Ramos (cell line): ENCODE data around the gene TRIM44.
"Not testable (repeated sequence)": the region's sequence is repeated elsewhere in the genome, so short reads cannot be mapped to it uniquely, and the experiment has no call there.

Experiments used
- in situ Hi-C: fragments of 300-500 bp; cut with MboI; formaldehyde crosslinking; loops from one replicate; pipeline ENCODE4 v1.14.3; 2022; ENCODE audit warnings: low sequenced_read_pairs; ENCODE audit not compliant: unreplicated experiment

Gene TRIM44

DNA sequence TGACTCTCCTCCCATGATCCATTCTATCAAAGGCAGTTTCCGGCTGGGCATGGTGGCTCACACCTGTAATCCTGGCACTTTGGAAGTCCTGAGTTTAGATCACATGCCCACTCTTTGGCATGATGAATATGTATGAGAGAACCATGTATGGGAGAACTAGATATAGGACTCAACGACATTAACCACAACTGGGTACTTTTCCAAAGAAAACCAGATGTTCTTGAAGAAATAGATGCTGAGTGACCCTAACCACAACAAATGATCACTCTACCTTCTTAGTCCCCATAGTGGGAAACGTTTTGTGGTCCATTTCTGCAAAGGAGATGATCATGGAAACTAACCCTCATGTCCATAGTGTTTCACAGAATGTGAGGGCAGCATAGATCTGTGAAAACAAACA, 30.7 kb upstream of the TRIM44 start:
- in situ Hi-C loops, result no loop called here

DNA sequence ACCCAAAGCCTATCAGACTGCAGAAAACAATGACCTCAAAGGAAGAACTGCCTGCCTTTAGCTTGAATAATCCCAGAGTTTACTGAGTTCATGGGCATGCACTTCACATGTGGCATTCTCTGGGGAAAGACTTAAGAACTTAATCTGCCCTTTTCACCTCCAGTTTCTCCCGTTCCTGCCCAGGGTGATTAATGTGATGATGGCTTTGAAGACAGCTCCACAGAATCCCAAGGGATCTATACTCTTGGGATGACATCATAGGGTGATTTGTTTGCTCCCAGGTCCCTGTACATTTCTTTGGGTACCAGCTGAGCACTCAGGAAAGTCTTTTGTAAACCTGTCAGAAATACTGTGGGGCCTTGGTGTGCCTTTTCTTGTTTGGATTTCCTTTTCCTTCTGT, 30.3 kb upstream of the TRIM44 start:
- in situ Hi-C loops, result no loop called here

DNA sequence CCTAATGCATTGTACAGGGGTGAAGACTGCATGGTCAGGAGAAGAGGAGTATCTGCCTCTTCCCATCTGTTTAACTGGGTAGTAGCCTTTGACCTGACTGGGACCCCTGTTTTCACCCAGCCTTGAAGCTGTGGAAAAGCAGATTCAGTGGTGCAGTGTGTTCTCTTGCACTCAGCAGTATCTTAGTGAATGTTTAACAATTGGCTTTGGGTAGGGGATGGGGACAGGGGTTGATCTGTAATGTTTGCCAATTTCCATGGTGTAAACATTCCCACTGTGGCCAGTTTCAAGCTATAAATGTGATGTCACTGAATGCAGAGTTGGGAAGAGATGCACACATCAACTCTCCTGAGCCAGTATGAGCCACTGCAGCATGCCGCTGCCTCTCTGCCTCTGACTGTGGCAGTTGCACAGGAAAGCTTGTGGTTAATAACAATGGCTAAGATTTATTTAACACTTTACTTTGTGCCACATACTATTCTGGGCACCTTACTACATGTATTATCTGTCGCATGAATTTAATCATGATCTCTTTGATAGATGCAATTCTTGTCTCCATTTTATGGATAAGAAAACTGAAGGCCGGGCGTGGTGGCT, 28.6 kb upstream of the TRIM44 start:
- in situ Hi-C loops, result no loop called here

DNA sequence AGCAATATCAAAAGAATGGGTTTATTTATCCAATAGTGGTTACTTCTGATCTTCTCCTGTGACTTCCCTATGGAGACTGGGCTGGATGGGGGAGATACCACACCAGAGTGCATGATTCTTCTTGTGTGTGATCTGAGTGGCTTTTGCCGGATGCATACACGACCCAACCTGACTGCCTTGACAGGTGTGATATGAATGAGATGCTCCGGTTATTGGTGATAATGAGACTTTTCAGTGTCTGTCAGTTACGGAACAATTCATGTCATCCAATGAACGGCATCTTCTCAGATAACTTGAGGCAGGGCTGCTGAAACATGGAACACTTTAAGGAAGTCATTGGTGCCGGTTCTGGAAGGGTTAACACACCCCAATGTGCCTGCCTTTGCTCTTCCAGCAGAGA, 26.6 kb upstream of the TRIM44 start:
- in situ Hi-C loops, result no loop called here

DNA sequence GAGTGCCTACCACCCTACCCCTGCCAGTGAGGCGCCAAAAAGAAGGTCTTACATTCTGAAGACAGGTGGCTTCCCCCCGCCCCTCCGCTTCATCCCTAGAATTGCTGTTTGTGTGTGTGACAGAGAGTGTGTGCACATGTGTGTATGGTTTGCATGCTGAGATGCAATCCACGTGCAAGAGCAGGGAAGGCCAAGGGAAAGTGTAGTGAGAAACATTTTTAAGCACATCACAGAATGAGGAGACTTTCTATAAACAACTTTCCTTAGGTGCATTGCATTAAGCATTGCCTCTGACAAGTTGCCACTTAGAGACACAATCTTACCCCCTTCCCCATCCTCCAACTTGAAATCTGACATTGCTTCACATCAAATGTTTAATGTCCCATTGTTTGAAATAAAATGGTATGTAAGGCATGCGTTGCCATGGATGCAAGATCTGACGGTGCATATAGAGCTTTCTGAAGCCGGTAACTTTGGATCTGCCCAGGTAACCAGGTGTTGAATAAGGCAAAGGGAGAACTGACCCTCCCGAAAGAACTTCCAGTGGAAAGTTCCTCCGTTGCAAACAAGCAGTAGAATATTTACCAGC, 22.9 kb upstream of the TRIM44 start:
- in situ Hi-C loops, result no loop called here

DNA sequence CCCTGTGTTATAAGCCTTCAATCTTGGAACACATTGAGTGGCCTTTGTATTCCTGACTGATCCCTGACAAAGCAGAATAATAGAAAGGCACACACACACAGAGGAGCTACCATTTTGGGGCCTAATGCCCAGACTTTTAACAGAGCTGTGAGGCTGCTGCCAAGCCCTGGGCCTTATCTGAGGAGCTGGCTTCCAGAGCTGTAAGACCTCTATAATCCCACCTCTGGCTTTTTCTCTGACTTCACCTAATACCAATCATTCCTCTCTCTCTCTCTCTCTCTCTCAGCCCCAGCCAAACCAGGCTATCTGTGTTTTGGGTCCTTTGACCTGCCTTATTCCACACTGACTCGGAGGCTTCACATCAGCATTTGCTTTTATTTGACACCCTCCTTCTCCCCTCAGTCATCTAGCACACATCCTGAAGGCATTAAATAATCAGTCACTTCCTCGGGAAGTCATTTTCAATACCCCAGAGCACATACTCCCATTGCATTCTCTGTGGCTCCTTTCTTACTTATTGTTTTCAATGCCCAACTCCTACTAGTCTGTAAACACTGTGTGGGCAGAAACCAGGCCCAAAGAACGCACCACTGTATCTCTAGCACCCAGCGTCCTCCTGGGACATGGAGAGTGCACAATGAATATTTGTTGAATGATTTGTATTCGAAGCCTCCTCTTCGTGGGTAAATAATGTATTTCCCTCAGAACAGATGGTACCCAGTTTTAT, 21.2 kb upstream of the TRIM44 start:
- in situ Hi-C loops, result no loop called here

DNA sequence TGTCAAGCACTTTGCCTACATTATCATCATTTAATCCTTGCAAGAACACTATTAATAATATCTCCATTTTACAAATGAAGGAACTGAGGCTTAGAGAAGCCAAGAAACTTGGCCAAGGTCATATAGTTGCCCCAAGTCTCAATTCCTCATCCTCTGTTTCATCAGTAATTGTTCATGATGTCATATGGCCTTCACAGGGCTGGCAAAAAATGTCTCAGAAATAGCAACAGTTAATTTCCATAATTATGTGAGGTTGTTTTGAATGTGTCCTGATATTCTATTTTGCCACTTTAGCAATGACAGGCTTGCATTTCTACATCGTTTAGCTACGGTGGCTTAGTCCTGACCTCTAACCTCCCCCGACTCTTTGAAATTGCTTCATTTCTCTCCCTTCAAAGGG, 20.6 kb upstream of the TRIM44 start:
- in situ Hi-C loops, result no loop called here

DNA sequence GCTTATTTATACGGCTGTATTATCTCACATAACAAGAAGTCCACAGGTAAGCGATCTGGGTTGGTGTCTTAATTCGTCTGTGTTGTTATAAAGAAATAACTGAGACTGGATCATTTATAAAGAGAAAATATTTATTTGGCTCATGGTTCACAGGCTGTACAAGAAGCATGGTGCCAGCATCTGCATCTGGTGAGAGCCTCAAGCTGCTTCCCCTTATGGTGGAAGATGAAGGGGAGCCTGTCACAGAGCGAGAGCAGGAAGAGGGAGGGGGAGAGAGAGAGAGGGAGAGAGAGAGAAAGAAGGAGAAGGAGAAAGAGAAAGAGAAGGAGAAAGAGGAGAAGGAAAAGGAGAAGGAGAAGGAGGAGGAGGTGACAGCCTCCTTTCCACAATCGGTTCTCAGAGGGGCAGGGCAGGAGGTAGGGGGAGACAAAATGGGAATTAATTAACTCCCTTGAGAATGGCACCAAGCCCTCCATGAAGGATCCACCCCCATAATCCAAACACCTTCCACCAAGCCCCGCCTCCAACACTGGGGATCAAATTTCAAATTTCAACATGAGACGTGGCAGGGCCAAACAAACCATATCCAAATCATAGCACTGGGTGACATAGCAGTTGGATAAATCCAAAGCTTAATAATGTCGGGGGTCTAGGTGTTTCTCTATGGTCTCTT, 15.0 kb upstream of the TRIM44 start:
- in situ Hi-C loops, result no loop called here

DNA sequence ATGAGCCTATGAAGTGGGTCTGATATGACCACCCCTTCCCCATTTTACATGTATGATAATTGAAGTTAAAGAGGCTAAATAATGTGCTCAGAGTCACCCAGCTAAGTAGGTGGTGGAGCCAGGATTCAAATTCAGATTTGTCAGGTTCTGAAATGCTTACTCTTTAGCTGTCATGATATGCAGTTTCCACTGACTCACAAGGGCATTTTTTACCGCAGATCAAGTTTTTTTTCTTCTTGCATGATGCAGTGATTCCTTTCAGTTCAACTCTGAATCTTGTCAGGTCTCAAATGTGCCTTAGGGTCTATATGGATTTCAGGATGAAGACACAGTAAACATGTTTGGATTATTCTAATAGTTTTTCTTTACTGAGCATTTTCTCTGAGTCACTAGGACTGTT, 12.6 kb upstream of the TRIM44 start:
- in situ Hi-C loops, result no loop called here

DNA sequence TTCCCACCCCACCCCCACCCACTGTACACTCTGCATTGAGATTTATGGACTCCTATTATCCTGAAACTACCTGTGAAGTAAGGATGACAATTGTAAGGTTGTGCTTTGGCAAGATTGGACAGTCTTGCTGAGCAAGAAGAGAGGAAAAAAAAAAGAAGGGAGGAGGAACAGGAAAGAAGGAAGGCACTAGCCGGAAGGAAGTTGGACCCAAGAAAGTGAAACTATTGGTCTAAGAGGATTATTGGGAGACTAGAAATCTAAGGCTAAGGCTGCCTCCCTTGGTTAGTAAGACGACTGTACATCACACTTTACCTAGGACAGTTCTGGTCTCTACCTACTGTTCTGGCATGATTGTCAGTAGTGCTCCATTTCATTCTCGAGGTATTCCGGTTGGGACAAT, 12.1 kb upstream of the TRIM44 start:
- in situ Hi-C loops, result no loop called here

DNA sequence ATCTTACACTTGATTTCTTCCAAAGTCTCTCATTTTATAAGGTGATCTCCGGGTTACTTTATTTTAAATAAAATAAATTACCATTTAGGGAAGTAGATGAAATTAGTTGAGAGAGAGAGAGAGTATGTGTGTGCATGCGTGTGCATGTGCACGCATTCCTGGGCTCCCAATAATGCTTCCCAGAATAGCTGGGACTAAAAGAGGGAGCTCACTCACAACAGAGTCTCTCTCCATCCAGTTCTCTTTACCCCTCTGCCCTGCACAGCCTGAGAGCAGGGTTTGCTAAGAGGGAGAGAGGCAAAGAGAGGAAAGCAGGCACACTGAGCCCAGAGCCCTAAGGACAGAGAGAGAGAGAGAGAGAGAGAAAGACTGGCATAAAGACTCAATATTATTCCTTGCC, 11.3 kb upstream of the TRIM44 start:
- in situ Hi-C loops, result no loop called here

DNA sequence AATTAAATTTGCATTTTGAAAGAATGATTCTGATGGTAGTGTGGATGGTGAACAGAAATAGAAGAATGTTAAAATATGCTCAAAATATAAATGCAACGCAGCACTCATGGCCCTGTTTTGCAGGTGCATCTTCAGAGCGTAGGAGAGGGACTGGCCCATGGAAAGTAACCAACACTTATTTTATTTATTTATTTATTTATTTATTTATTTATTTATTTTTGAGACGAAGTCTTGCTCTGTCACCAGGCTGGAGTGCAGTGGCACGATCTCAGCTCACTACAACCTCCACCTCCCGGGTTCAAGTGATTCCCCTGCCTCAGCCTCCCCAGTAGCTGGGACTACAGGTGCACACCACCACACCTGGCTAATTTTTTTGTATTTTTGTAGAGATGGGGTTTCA, 9.8 kb upstream of the TRIM44 start:
- in situ Hi-C loops, result not testable (repeated sequence)

DNA sequence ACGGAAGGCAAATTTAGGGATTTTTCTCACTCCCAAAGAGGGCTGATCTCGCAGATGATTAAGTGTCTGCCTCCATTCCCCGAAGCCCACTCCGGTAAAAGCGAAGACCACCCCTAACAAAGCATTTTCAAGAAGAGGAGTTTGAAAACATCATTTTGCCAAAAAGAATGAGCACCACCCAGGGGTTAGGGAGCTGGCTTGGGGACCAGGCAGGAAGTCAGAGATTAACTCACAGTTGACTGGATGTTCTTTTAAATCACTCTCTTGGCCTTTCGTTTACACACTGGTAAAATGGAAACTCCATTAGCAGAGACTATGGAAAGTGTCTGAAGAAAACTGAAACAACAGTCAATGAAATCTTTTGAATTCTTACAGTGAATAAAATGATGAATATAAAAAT, 7.9 kb upstream of the TRIM44 start:
- in situ Hi-C loops, result no loop called here

DNA sequence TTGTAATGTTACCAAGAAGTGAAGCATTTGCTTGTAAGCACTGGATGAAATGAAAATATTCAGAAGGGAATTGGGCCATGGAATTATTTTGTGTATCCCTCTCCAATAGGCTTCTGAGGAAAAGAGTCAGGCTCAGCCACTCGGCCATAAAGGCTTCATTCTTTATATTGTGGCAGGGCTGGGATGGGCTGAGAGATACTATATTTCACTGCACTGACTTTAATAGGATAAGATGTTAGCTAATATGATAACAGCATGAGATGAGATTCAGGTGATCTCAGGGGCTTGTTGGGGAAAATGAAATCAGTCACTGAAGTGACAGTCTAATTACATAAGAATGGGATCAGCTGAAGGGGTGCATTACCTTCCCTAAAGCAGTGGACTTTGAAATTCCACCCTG, 7.3 kb upstream of the TRIM44 start:
- in situ Hi-C loops, result no loop called here

DNA sequence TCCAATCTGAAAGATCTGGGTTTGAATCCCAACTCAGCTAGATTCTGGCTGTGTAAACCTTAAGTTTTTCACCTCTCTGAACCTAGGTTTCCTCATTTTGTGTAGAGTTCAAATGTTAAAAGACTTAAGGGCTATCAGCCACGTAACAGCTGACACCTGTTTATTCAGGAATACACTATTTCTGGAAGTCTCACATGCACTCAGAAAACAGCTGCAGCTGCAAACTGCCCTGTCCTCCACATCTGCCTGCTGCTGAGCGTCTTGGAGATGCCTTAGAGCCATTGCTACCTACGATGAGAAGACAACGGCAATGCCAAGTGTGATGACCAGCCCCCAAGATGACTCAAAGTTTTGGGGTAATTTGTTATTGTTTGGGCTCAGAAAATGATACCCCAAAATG, 6.7 kb upstream of the TRIM44 start:
- in situ Hi-C loops, result no loop called here

DNA sequence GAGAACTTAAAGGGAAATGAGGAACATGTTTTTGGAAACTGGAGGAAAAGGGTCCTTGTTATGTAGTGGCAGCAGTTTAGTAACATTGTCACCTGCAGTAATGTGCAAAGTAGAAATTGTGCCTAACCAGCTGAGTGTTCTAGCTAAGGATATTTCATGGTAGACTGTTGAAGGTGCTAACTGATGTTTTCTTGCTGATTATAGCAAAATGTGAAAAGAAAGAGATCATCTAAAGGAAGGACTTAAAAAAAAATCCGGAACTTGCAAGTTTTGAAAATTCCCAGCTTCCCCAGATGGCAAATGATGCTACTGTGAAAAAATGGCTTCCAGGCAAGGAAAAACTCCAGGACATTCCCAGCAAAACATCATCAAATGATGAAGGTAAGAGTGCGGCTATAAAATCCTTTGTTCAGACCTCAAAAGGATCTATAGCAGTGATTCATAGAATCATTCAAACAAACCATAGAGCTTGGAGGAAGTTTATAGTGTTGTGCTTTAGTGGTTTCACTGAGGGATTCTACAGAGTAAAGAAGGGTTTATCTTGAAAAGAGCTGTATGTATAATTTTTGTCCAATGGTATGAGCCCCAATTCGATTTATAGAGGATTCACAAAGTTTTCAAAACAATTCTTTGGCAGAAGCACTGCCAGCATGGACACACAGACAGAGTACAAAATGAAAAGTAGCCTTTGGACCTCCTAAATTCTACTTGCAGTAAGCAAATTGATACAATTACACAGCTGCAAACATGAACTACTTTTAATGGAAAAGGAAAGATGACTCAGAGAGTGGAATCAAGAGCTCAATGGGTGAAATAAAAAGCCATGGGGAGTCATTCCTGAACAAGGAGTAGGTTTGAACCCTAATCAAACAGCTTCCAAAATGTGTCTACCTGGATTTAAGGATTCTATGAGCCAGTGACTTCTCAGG, 4.3 kb upstream of the TRIM44 start:
- in situ Hi-C loops, result no loop called here

DNA sequence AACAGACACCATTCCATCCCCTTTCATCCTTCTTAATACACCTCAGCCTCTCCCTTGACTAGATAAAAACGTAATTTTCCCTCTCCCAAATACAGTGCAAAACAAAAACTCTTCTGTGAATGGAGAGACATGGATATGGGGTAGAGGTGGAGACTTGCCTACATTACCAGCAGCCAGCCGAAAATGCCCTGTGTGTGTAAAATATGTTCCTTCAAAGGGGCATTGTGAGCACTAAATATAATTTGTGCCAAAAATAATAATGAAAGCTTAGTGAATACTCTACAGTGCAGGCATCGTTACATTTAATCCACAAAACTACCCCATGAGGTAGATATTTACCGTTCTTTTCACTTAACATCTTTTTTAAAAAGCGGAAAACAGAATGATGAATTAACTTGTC, 1.0 kb upstream of the TRIM44 start:
- in situ Hi-C loops, result no loop called here

DNA sequence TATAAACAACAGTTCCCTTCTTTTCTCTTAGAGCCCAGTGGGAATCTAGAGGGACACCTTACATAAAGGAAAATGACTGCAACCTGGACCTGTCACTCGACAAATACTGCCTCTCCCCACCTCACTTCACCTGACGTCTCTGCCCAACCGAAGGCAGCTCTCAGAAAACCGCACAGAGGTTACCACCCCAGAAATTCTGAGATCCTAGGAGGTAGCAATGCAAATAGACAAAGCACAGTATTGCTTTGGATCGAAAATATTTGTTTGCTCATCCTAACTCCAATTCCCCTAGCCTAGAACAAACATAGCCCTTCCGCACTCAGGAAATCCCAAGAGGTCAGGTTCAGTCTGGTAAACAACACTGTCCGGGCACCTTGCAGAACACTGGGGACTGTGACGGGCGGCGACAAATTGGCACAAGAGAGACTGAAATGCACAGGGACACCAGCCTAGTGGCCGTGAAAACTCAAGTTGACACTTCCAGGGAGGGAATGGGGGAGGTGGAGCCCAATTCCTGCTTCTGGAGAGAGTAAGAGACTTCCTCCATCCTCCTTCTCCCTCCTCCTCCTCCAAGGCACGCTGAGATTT, 420 bp upstream of the TRIM44 start:
- in situ Hi-C loops, result no loop called here

DNA sequence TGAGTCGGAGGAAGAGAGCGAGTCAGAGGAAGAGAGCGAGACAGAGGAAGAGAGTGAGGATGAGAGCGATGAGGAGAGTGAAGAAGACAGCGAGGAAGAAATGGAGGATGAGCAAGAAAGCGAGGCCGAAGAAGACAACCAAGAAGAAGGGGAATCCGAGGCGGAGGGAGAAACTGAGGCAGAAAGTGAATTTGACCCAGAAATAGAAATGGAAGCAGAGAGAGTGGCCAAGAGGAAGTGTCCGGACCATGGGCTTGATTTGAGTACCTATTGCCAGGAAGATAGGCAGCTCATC, 780 bp downstream of the TRIM44 start:
- in situ Hi-C loops, result no loop called here

DNA sequence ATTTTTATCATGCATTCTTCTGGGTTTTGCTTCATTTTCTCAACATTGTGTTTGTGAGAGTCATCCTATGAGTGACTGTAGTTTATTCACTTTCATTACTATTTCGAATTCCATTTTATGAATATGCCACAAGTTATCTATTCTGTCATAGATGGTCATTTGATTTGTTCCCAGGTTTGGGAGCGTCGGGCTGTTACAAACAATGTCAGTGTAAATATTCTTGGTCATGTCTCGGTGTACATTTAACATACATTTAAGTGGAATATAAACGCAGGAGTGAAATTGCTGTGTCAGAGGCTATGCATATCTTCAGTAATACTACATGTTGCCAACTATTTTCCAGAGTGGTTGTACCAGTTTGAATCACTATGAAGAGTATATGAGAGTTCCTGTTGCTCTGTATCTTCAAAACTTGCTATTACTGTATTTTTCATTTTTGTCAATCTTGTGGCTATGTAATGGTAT, 2.4 kb downstream of the TRIM44 start:
- in situ Hi-C loops, result no loop called here
